Right renal cortex interstitium (tissue), 3 donors: ENCODE data around the gene PRDM16. TPM values are rescaled to one million over a fixed set of nuclear protein-coding genes. Genes with fewer than 3 reads are reported as not detected.

Experiments
- DNase-seq, 3 donors: peaks; one replicate each; pipeline ENCODE4 v3.0.0-alpha.2; 2013; ENCODE audit warnings: low read depth in 3 of 3, low spot score in 2 of 3
- polyA plus RNA-seq, 3 donors: library from polyadenylated mRNA; unstranded; fragments of 120-200 nt; gene quantifications; one replicate each; pipeline ENCODE4 v1.2.1, GENCODE V29; 2013; ENCODE audit not compliant: insufficient read length in 3 of 3

The PRDM16 gene
- polyA plus RNA-seq, 3 donors: 4.8 to 6.6 (median 6.4) TPM

- no peak for DNase-seq
Observed at GRCh38 chr1:3067671-3068563, 1.1 kb upstream of the PRDM16 start.

- no peak for DNase-seq
Observed at GRCh38 chr1:3069491-3070308, 697 bp downstream of the PRDM16 start.

- DNase-seq: no peak
Observed at GRCh38 chr1:3070309-3070643, 1.3 kb downstream of the PRDM16 start.

GRCh38 chr1:3070644-3071564, 1.9 kb downstream of the PRDM16 start:
- DNase-seq: no peak

GRCh38 chr1:3071565-3072390, 2.8 kb downstream of the PRDM16 start:
- no peak for DNase-seq

- no peak for DNase-seq
Observed at GRCh38 chr1:3072391-3073185, 3.6 kb downstream of the PRDM16 start.

GRCh38 chr1:3073186-3073488, 4.1 kb downstream of the PRDM16 start:
- no peak for DNase-seq

GRCh38 chr1:3073489-3074296, 4.7 kb downstream of the PRDM16 start:
- DNase-seq: no peak

GRCh38 chr1:3074297-3074741, 5.3 kb downstream of the PRDM16 start:
- no peak for DNase-seq

DNA sequence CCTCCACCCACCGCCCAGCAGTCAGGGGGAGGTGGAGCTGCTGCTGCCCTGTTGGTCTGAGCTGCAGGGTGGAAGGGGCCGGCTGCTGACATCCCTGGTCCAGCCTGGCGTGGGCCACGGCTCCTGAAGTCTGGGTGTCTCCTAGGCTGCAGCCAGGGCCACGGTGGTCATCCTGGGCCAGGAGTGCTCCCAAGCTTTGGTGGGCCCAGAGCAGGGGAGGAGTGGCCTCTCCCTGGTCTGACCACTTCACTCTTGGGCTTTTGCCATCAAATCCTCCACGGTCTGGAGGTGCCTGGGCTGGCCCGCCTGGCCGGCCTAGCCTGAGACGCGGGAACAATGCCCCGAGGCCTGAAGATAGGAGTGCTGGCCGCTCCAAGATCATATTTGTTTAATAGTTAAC, 5.8 kb downstream of the PRDM16 start:
- no peak for DNase-seq

DNA sequence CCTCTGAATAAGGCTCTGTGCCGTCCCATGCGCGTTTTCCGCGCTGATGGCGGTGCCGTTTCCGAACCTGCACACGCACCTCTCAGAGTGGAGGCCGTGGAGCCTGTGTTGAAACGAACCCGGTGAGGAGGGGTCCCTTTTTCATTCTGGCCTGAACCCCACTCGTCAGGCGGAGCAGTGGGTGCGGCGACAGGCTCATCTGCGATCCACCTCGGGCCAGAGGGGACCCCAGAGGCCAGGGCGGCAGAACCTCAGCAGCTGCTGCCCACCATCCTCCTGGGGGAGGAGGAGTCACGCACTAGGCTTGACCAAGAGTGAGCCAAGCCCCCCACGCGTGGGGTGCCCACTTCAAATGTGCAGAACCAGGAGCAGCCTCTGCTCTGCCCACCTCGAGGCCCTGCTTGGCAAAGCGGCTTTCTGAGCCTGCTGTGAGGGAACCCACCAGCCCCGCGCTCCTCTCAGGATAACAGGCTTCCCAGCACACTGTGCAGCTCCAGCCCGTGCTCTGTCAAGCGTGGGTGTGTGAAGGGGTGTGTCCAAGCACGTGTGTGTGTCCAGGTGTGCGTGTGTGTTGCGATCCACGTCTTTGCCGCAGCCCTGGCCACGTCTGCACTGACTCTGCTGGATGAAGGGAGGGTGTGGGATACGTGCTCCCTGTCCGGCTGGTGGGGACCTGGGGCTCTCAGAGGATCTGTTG, 6.8 kb downstream of the PRDM16 start:
- DNase-seq: no peak

DNA sequence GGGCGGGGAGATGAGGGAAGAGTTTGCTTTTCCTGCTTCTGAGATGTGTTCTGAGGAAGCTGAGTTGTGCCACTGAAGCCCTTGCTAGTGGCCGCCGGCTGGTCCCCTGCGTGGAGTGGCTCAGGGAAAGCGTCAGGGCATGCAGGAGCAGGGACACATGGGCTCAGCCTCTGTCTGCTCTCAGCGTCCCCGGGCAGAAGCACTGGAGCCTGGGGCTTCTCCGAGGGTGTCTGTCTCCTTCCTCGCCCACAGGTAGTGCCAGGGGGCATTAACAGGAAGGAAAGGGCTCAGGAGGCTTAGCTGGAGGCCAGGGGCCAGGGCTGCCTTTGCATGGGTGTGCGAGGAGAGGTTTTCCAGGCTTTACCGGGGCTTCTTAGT, 7.3 kb downstream of the PRDM16 start:
- DNase-seq: no peak

DNA sequence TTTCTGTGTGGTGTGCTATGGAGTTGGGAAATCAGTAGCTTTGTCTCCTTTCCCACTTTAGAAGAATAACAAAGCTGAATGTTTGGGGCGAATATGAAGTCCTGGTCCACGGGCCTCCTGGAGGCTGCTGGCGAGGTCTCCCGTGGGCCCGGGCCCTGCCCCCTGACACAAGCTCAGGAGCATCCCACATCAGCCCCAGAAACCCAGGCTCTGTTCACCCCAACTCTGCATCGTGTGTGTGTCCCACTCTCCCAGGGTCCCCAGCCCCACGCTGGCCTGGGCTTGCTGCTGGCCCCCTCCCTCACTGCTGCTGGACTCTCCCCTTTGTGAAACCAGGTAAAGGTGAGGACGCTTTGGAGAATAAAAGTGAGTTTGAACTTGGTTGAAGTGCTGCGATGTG, 8.1 kb downstream of the PRDM16 start:
- no peak for DNase-seq

DNA sequence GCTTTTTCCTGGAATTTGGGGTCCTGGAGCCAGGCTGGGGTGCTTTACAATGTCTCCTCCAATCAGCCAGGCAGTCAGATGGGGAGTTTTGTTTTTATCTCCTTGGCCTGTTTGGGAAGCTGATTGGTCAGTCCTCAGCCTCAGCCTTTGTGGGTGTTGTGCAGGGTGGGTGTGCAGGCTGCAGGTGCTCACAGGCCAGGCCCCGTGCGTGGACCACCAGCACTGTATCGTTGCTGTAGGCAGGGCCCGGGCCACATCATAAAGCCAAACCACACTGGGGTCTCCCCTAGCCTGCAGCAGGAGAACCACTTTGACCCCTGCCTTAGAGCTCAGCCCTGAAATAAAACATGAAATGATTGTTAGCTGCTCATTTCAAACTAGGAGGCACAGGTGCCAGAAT, 8.6 kb downstream of the PRDM16 start:
- no peak for DNase-seq

DNA sequence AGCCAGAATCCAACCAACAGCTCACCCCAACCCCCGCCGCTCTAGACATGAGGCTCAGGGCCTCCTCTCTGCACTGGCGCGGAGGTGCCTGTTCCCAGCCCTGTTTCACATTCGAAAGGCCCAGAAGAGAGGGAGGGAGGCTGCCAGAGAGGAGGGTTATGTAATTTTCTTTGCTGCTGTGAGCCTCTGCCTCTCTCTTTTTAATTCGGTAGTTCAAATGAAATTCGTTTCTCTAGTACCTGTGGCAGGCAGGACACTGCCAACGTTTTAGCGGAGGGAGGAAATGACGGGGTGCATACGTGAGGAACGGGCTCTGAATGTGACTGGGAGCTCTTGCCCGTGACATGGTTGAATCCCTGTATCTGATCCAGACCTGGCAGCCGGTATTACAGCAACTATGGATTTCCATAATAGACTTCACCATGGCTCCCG, 9.4 kb downstream of the PRDM16 start:
- DNase-seq: no peak

- no peak for DNase-seq
Observed at GRCh38 chr1:3078871-3079270, 9.9 kb downstream of the PRDM16 start.

DNA sequence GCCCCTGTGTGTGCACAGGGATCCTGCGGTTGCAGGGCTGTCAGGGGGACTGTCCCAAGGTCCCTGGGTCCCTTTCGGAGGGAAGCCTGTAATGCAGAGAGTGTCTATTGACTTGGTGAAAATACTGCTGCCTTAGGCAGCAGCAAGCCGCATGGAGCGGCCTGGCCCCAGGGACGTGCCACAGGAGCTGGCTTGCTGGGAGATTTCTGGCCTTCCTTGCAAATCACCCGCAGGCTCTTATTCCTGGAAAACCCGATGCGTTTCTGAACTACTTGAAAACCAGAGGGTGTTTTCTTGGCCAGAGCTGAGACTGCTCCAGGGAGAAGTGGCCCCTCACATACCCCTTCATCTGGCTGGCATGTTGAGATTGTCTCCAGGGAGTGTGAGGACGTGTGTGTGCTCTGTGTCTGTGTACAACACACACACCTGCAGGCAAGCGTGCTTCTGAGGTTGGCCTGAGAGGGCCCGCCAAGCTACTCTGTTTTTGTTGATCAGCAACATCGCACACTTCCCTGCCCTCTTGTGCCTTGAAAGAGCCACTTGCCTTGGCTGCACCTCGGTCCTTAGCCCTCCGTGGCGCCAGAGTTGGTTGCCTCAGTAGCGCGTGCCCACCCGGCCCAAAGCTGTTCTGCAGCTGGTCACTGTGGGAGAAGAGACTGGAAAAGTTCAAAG, 10.5 kb downstream of the PRDM16 start:
- DNase-seq: no peak
